H9 (cell line): ENCODE measurements around the gene ST6GAL2. TPM values are rescaled to one million over a fixed set of nuclear protein-coding genes. Genes with fewer than 3 reads are reported as not detected.

Experiments used
- DNase-seq: peaks from one replicate; pipeline ENCODE4 v3.0.0-alpha.2; 2017
- H2AFZ ChIP-seq: one replicate; pipeline ENCODE4 v1.6.1; 2013; ENCODE audit warnings: mild to moderate bottlenecking, low read length, control low read depth, moderate library complexity
- H2AK5ac ChIP-seq: 2 replicates; pipeline ENCODE4 v1.6.1; 2013; ENCODE audit warnings: low read length, control low read depth, mixed read lengths; ENCODE audit not compliant: insufficient read length
- H2BK120ac ChIP-seq: one replicate; pipeline ENCODE4 v1.6.1; 2013; ENCODE audit warnings: low read depth, mild to moderate bottlenecking, low read length, control low read depth, inconsistent platforms; ENCODE audit not compliant: poor library complexity, severe bottlenecking
- H2BK12ac ChIP-seq: 2 replicates; pipeline ENCODE4 v1.6.1; 2013; ENCODE audit warnings: low read length, control low read depth, mixed read lengths, low read depth; ENCODE audit not compliant: insufficient read length
- H2BK15ac ChIP-seq: 2 replicates; pipeline ENCODE4 v1.6.1; 2013; ENCODE audit warnings: low read depth, low read length, control low read depth
- H2BK20ac ChIP-seq: one replicate; pipeline ENCODE4 v1.6.1; 2013; ENCODE audit warnings: low read depth, mild to moderate bottlenecking, low read length, control low read depth, inconsistent platforms; ENCODE audit not compliant: poor library complexity, severe bottlenecking
- H2BK5ac ChIP-seq: 2 replicates; pipeline ENCODE4 v1.6.1; 2013; ENCODE audit warnings: low read length, control low read depth, mixed read lengths; ENCODE audit not compliant: insufficient read length
- H3K14ac ChIP-seq: 2 replicates; pipeline ENCODE4 v1.6.1; 2013; ENCODE audit warnings: low read length, control low read depth; ENCODE audit not compliant: insufficient read depth
- H3K18ac ChIP-seq: 2 replicates; pipeline ENCODE4 v1.6.1; 2013; ENCODE audit warnings: low read depth, mild to moderate bottlenecking, mixed read lengths, low read length, control low read depth; ENCODE audit not compliant: insufficient read length
- H3K23ac ChIP-seq: 2 replicates; pipeline ENCODE4 v1.6.1; 2013; ENCODE audit warnings: low read length, control low read depth, mixed read lengths, low read depth; ENCODE audit not compliant: insufficient read length
- H3K23me2 ChIP-seq: 2 replicates; pipeline ENCODE4 v1.6.1; 2013; ENCODE audit warnings: low read depth, mild to moderate bottlenecking, mixed read lengths, low read length, control low read depth; ENCODE audit not compliant: insufficient read length, poor library complexity, severe bottlenecking
- H3K27ac ChIP-seq: 2 replicates; pipeline ENCODE4 v1.5.1; 2013; ENCODE audit warnings: low read length, control low read depth, mixed read lengths, low read depth; ENCODE audit not compliant: insufficient read length
- H3K27me3 ChIP-seq: 2 replicates; pipeline ENCODE4 v1.6.1; 2013; ENCODE audit warnings: low read length, control low read depth, inconsistent platforms; ENCODE audit not compliant: insufficient read depth
- H3K4ac ChIP-seq: 2 replicates; pipeline ENCODE4 v1.6.1; 2013; ENCODE audit warnings: low read depth, mild to moderate bottlenecking, control low read depth, inconsistent platforms, low read length, moderate library complexity
- H3K4me1 ChIP-seq: 2 replicates; pipeline ENCODE4 v1.6.1; 2013; ENCODE audit warnings: low read length, control low read depth, inconsistent platforms; ENCODE audit not compliant: insufficient read depth
- H3K4me2 ChIP-seq: 2 replicates; pipeline ENCODE4 v1.6.1; 2013; ENCODE audit warnings: low read length, control low read depth, mixed read lengths; ENCODE audit not compliant: insufficient read length, insufficient read depth
- H3K56ac ChIP-seq: 2 replicates; pipeline ENCODE4 v1.6.1; 2013; ENCODE audit warnings: low read depth, mild to moderate bottlenecking, mixed read lengths, low read length, control low read depth; ENCODE audit not compliant: insufficient read length
- H3K79me1 ChIP-seq: 2 replicates; pipeline ENCODE4 v1.6.1; 2013; ENCODE audit warnings: low read depth, mild to moderate bottlenecking, moderate library complexity, low read length, control low read depth, inconsistent platforms; ENCODE audit not compliant: insufficient read depth, poor library complexity, severe bottlenecking
- H3K79me2 ChIP-seq: 2 replicates; pipeline ENCODE4 v1.6.1; 2013; ENCODE audit warnings: low read length, control low read depth, inconsistent platforms; ENCODE audit not compliant: insufficient read depth
- H3K9ac ChIP-seq: 2 replicates; pipeline ENCODE4 v1.6.1; 2013; ENCODE audit warnings: low read length, control low read depth, mixed read lengths; ENCODE audit not compliant: insufficient read length; ENCODE audit errors: extremely low read depth
- H3K9me3 ChIP-seq: one replicate; pipeline ENCODE4 v1.6.1; 2013; ENCODE audit warnings: low read depth, low read length, inconsistent platforms; ENCODE audit not compliant: control insufficient read depth
- H3T11ph ChIP-seq: one replicate; pipeline ENCODE4 v1.6.1; 2013; ENCODE audit warnings: mild to moderate bottlenecking, low read length, control low read depth, inconsistent platforms
- H4K20me1 ChIP-seq: one replicate; pipeline ENCODE4 v1.6.1; 2013; ENCODE audit not compliant: control insufficient read depth, insufficient read length, insufficient read depth
- H4K5ac ChIP-seq: 2 replicates; pipeline ENCODE4 v1.6.1; 2013; ENCODE audit warnings: low read depth, mild to moderate bottlenecking, mixed read lengths, low read length, control low read depth; ENCODE audit not compliant: insufficient read length
- H4K8ac ChIP-seq: replicated peaks from 2 replicates; pipeline ENCODE4 v1.6.1; 2013; ENCODE audit warnings: low read length, control low read depth, mixed read lengths, low read depth; ENCODE audit not compliant: insufficient read length
- H4K91ac ChIP-seq: 2 replicates; pipeline ENCODE4 v1.6.1; 2013; ENCODE audit warnings: low read depth, mild to moderate bottlenecking, moderate library complexity, mixed read lengths, low read length, control low read depth; ENCODE audit not compliant: insufficient read length
- H3K27ac Mint-ChIP-seq, 3 experiments: 2 replicates in 2 of 3; 3 replicates in 1 of 3; pipeline ENCODE4 v1.8.0; 2020 to 2021; ENCODE audit warnings: mixed read lengths in 3 of 3, mild to moderate bottlenecking in 1 of 3, moderate library complexity in 1 of 3
- H3K27me3 Mint-ChIP-seq: 2 replicates; pipeline ENCODE4 v1.8.0; 2021; ENCODE audit warnings: low read depth, mild to moderate bottlenecking, moderate library complexity, mixed read lengths
- H3K36me3 Mint-ChIP-seq, 3 experiments: 2 replicates in 2 of 3; 3 replicates in 1 of 3; pipeline ENCODE4 v1.8.0; 2020 to 2021; ENCODE audit warnings: low read depth in 3 of 3, mixed read lengths in 3 of 3; ENCODE audit not compliant: insufficient read depth in 1 of 3
- H3K4me1 Mint-ChIP-seq, 2 experiments: 2 replicates each; pipeline ENCODE4 v1.8.0; 2020; ENCODE audit warnings: mixed read lengths in 2 of 2
- H3K4me3 Mint-ChIP-seq, 2 experiments: 2 replicates in 1 of 2; 3 replicates in 1 of 2; pipeline ENCODE4 v1.8.0; 2020 to 2021; ENCODE audit warnings: mild to moderate bottlenecking in 2 of 2, mixed read lengths in 2 of 2, moderate library complexity in 1 of 2
- H3K9me3 Mint-ChIP-seq, 2 experiments: 2 replicates in 1 of 2; 3 replicates in 1 of 2; pipeline ENCODE4 v1.8.0; 2020; ENCODE audit warnings: mild to moderate bottlenecking in 2 of 2, mixed read lengths in 2 of 2, moderate library complexity in 1 of 2
- CTCF ChIP-seq: fragments of 200-600 bp; sonication (generic); conservative IDR thresholded peaks from 3 replicates; pipeline ENCODE4 v1.8.0; 2021; ENCODE audit warnings: antibody characterized with exemption, mild to moderate bottlenecking
- WGBS: extraction: QIAGEN DNeasy Blood & Tissue Kit; methylation state at CpG from one replicate; pipeline ENCODE4 v1.1.7; 2013; ENCODE audit warnings: missing lambda C conversion rate, low lambda C conversion rate, mixed read lengths; ENCODE audit not compliant: insufficient read length; ENCODE audit errors: extremely low coverage; 5-methylcytosine and 5-hydroxymethylcytosine counted together
- total RNA-seq: library from RNA; stranded (reverse); gene quantifications from 2 replicates; pipeline ENCODE4 v1.2.1, GENCODE V29; 2021

ST6GAL2 gene
- total RNA-seq, 1 experiment from 2014 or later = 7.6 TPM

- Histone ChIP-seq H3K79me2 (peaks cover 1% of the 10 kb centered on the region; the same call in 1 of the 2 replicates), H3T11ph (no peak overlapping the region), H2AK5ac (no peak overlapping the region), H3K18ac (no peak overlapping the region), H2BK15ac (no peak overlapping the region), H2BK120ac (no peak overlapping the region), H4K5ac (no peak overlapping the region), H3K79me1 (no peaks in the 10 kb centered on the region), H2BK12ac (no peak overlapping the region), H3K27me3 (no peaks in the 10 kb centered on the region), H4K91ac (no peak overlapping the region), H3K23ac (no peak overlapping the region), H2AFZ (no peak overlapping the region), H3K9me3 (no peaks in the 10 kb centered on the region), H4K8ac (no peak overlapping the region), H2BK20ac (no peak overlapping the region), H3K14ac (no peak overlapping the region), H3K9ac (no peak overlapping the region), H2BK5ac (no peak overlapping the region), H3K4ac (no peak overlapping the region), H3K23me2 (no peaks in the 10 kb centered on the region), H3K56ac (no peak overlapping the region), H3K27ac (no peak overlapping the region), H3K4me1 (no peaks in the 10 kb centered on the region; the same call in 1 of the 2 replicates), H3K4me2 (no peak overlapping the region), H4K20me1 (no peaks in the 10 kb centered on the region)
- DNase-seq = no peak
- TF ChIP-seq CTCF = no peak
- no peaks in the 10 kb centered on the region for H3K36me3 Mint-ChIP-seq
- peaks cover 6% of the 10 kb centered on the region for H3K27me3 Mint-ChIP-seq
- WGBS = no CpG with 5 or more reads among the region's 3 CpGs
- no peaks in the 10 kb centered on the region for H3K9me3 Mint-ChIP-seq
- no peak overlapping the region for H3K27ac Mint-ChIP-seq
- H3K4me1 Mint-ChIP-seq = peaks cover 29 to 45% of the 10 kb centered on the region in 2 experiments
- H3K4me3 Mint-ChIP-seq = no peak overlapping the region
Measured at GRCh38 chr2:106866641-106867040, 19.3 kb downstream of the ST6GAL2 start.
